Parathyroid adenoma (tissue), 2 donors: ENCODE results near the gene PNMA1.

Experiments
- H2AFZ ChIP-seq: fragments of 300-600 bp; sonication (generic); one replicate; pipeline ENCODE4 v1.7.0; 2017; ENCODE audit warnings: antibody characterized with exemption, mild to moderate bottlenecking
- H3K27ac ChIP-seq: fragments of 300-600 bp; sonication (generic); one replicate; pipeline ENCODE4 v1.7.0; 2017
- H3K27me3 ChIP-seq: fragments of 300-600 bp; sonication (generic); one replicate; pipeline ENCODE4 v1.7.0; 2017; ENCODE audit warnings: low read length; ENCODE audit not compliant: control insufficient read depth, insufficient read depth
- H3K36me3 ChIP-seq: fragments of 300-600 bp; sonication (generic); one replicate; pipeline ENCODE4 v1.7.0; 2017; ENCODE audit warnings: low read length; ENCODE audit not compliant: control insufficient read depth, insufficient read depth
- H3K4me1 ChIP-seq: fragments of 300-600 bp; sonication (generic); one replicate; pipeline ENCODE4 v1.7.0; 2017; ENCODE audit warnings: control low read depth
- H3K4me2 ChIP-seq: fragments of 300-600 bp; sonication (generic); one replicate; pipeline ENCODE4 v1.7.0; 2017; ENCODE audit warnings: low read length
- H3K4me3 ChIP-seq: fragments of 300-600 bp; sonication (generic); one replicate; pipeline ENCODE4 v1.7.0; 2017; ENCODE audit warnings: low read depth, low read length
- H3K79me2 ChIP-seq: fragments of 300-600 bp; sonication (generic); one replicate; pipeline ENCODE4 v1.7.0; 2017; ENCODE audit warnings: control low read depth
- H3K9ac ChIP-seq: fragments of 300-600 bp; sonication (generic); one replicate; pipeline ENCODE4 v1.7.0; 2017; ENCODE audit warnings: mild to moderate bottlenecking
- H3K9me3 ChIP-seq: fragments of 300-600 bp; sonication (generic); one replicate; pipeline ENCODE4 v1.7.0; 2017; ENCODE audit warnings: low read length; ENCODE audit not compliant: control insufficient read depth
- TF ChIP-seq, protein P1 (sequence below): fragments of 300-600 bp; sonication (generic); IDR thresholded peaks from one replicate; pipeline ENCODE4 v1.7.0; 2017; ENCODE audit warnings: antibody characterized with exemption, mild to moderate bottlenecking
- donor health status: primary hyperparathyroidism.

The PNMA1 gene

DNA sequence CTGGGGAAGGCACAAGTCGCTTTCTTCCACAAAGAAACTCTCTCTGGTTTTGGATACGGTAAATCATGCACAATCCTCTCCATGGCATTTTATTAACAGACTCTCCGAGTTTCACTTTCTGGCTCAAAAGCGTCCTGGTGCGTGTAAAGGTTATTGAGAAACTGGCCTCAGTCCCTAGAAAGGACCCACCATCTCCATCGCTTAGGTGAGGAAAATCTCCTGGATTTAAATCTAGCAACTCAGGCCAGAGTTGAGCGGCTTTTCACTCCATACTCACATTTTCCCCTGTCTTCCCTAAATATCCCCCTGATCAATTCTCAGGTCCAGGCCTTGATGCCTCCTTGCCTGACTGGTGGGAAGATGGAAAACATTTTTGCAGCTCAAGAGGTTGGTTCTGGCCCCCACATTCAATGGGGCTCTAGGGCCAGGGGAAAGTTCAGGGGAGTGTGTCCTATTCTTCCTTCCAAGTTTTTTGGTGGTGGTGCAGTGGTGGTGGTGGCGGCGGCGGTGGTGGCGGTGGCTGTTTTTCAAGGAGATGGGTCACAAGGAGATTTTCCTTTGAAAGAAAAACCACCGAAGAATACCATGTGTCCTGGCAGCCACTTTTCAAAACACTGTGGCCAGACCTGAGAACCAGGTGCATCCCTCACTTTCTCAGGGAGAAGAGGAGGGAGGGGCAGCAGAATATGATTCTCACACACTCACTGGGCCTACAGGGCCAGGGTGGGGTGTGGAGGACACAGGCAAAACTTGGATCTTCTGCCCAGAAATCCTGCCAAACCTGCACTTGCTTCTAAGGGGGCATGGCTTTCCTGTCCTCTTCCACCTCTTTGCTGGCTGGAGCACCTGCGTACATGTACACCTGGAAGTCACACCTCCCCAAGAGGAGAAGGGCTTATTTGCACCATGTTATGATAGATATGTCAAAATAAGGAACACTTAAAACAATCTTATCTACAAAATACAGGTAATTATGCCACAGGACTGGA is 46.7 kb upstream of the PNMA1 start:
- H3K79me2 ChIP-seq, result peaks cover 81% of the 10 kb centered on the region
- H3K9me3 ChIP-seq, result no peaks in the 10 kb centered on the region
- H3K27me3 ChIP-seq, result no peaks in the 10 kb centered on the region
- H3K27ac ChIP-seq, result peak overlapping the region; percentile 91
- H2AFZ ChIP-seq, result no peak overlapping the region
- H3K9ac ChIP-seq, result no peak overlapping the region
- H3K4me3 ChIP-seq, result peak overlapping the region; percentile 59
- TF ChIP-seq, protein P1, sequence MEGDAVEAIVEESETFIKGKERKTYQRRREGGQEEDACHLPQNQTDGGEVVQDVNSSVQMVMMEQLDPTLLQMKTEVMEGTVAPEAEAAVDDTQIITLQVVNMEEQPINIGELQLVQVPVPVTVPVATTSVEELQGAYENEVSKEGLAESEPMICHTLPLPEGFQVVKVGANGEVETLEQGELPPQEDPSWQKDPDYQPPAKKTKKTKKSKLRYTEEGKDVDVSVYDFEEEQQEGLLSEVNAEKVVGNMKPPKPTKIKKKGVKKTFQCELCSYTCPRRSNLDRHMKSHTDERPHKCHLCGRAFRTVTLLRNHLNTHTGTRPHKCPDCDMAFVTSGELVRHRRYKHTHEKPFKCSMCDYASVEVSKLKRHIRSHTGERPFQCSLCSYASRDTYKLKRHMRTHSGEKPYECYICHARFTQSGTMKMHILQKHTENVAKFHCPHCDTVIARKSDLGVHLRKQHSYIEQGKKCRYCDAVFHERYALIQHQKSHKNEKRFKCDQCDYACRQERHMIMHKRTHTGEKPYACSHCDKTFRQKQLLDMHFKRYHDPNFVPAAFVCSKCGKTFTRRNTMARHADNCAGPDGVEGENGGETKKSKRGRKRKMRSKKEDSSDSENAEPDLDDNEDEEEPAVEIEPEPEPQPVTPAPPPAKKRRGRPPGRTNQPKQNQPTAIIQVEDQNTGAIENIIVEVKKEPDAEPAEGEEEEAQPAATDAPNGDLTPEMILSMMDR, result no peak
- peak overlapping the region; percentile 79 for H3K4me2 ChIP-seq
- H3K36me3 ChIP-seq, result no peaks in the 10 kb centered on the region
- H3K4me1 ChIP-seq, result peaks cover 77% of the 10 kb centered on the region

DNA sequence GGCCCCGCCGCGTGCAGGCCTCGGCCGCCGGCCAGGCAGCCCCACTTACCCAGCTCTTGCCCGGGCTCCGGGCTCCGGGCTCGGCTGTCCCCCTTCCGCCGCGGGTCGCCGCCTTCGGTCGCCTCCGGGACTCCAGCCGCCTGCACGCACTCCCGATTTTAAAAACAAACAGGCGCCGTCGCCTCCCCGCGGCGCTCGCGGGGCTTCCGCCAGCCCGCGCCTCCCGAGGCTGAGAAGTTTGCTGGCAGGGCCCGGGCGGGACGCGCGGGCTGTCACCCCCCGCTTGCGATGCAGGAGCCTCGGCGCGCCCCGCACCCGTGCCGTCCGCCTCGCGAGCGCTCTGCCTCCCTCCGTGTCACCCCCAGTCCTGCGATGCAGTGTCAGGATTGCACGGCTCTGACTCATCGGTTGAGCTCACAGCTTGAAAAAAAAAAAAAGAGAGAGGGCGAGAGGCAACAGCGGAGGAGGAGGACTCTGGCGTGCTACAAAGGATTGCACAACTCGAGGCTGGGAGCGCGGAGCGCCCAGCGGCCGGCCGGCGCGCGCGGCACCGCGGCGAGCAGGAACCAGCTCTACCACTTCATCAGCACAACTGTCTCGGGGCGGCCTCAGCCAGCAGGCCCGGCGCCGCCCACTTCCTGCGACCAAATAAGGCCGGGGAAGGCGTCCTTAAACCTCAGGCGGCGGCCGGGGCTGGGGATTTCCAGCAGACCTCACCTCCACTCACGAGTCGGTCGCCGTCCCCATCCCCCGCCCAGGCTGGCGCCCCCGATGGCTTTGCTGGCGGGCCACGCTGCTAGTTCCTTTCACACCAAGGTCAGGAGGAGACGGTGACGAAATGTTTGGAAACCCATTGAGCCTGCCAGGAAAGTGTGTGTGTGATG is 45.8 kb upstream of the PNMA1 start:
- Histone ChIP-seq H3K4me3 (peak overlapping the region; percentile 59), H3K9ac (peak overlapping the region; percentile 94), H3K27ac (peak overlapping the region; percentile 91), H3K4me2 (peak overlapping the region; percentile 79), H3K27me3 (no peaks in the 10 kb centered on the region), H3K79me2 (peaks cover 81% of the 10 kb centered on the region), H3K36me3 (no peaks in the 10 kb centered on the region), H3K4me1 (peaks cover 77% of the 10 kb centered on the region), H3K9me3 (no peaks in the 10 kb centered on the region), H2AFZ (peak overlapping the region; percentile 26)
- TF ChIP-seq, protein P1, result peak; percentile 21

DNA sequence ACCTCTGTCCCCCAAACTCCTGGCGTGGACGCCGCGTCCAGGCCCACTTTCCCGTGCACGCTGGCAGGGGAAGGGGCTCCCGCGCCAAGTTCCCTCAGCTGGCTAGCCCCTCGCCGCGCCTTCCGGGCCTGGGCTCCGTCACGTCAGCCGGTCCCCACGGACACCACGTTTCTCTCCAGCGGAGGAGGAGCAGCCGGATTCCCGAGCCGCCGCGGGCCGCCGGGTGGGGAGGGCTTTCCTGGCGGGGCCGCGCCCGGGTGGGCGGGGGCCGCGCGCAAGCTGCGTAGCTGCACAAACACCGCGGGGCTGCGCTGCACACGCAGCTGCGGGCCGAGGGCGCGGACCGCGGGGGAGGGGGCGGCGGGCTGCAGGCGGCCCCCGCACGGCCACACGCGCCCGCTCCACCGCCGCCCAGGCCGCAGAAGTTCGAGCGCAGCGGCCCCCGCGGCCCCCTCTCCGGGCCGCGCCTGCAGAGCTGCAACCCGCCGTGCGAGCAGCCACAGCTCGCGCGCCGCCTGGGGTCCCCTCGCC is 45.1 kb upstream of the PNMA1 start:
- TF ChIP-seq, protein P1, result no peak
- Histone ChIP-seq H2AFZ (peak overlapping the region; percentile 54), H3K9ac (peak overlapping the region; percentile 94), H3K27me3 (no peaks in the 10 kb centered on the region), H3K36me3 (no peaks in the 10 kb centered on the region), H3K9me3 (no peaks in the 10 kb centered on the region), H3K27ac (peak overlapping the region; percentile 95), H3K79me2 (peaks cover 84% of the 10 kb centered on the region), H3K4me2 (peak overlapping the region; percentile 90), H3K4me1 (peaks cover 79% of the 10 kb centered on the region), H3K4me3 (peak overlapping the region; percentile 59)

DNA sequence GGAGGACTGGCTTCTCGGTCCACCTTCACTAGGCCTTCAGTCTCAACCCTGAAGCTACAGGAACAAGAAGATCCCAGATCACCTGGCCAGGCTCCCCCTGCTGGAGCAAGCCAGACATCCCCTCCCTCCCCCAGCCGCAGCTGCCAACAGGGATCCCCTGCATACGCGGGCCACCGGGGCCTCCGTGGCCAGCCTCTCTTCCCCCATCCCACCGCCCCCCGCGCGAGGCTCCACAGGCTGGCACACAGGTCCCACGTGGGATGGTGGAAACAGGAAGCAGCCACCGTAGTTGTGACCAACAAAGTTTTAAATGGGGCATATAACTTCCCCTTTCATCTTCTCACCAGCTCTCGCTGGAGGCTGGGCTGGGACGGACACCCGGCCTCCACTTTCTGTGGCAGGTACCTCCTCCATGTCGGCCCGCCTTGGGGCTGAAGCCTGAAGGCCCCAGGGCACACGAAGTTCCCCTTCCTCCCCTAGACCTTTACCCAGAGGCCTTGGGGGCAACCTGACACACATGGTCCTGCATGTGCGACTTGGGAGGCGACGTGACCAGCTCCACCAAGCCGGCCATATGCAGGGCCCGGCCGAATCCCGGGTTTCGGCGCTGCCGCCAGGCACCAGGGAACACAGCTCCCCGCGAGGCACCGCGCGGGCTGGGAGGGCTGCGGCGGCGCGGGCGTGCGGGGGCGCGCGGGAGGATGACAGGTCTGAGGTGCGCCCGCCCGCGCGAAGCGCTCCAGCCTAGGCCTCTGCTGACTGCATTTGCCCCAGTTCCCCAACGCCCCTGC is 44.4 kb upstream of the PNMA1 start:
- Histone ChIP-seq H3K36me3 (no peaks in the 10 kb centered on the region), H3K9ac (peak overlapping the region; percentile 83), H2AFZ (peak overlapping the region; percentile 54), H3K4me3 (peak overlapping the region; percentile 59), H3K9me3 (no peaks in the 10 kb centered on the region), H3K4me2 (peak overlapping the region; percentile 90), H3K27me3 (no peaks in the 10 kb centered on the region), H3K79me2 (peaks cover 84% of the 10 kb centered on the region), H3K27ac (peak overlapping the region; percentile 95), H3K4me1 (peaks cover 81% of the 10 kb centered on the region)
- TF ChIP-seq, protein P1, result peak; percentile 78
